Measurements from ENCODE around the gene ZSCAN26.
A peak's percentile ranks its signal among the peaks of the same experiment; 100 is the strongest.
"Not testable (repeated sequence)": the region's sequence is repeated elsewhere in the genome, so short reads cannot be mapped to it uniquely, and the experiment has no call there.

Gene ZSCAN26

DNA sequence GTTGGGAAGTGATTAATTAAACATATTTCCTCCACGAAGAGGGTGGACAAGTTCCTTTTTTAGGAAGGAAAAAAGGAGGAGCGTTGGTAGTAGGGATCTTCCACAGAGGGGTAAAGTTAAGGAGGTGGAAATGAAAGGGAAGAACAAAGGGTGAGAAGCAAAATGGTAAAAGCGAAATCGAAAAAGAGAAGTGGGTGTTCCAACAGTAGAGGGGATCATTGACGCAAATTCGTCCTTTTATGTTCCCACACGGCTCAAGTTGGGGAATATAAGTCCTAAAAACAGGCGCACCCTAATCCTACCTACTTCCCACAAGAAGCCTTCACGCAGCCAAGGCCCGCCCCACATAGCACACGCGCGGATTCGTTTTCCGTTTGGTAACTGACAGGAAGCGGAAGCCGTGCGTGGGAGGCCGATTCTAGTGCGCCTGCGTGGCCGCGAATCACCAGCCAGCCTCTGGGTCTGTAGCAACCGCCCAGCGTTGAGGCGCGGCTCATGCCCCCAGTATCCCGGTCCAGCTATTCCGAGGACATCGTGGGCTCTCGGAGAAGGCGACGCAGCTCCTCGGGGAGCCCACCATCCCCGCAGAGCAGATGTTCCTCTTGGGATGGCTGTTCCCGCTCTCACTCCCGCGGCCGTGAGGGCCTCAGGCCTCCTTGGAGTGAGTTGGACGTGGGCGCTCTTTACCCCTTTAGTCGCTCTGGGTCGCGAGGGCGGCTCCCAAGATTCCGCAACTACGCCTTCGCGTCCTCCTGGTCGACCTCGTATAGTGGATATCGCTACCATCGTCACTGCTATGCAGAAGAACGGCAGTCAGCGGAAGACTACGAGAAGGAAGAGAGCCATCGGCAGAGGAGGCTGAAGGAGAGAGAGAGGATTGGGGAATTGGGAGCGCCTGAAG, 7.8 kb upstream of the ZSCAN26 start, which contains the start of gene NKAPL:
NKAPL (plus strand) TSS at position 421 of the 901 bp plus-strand sequence; CDS start at position 496, 75 bp downstream.
- peak; percentile 49 for DNase-seq

DNA sequence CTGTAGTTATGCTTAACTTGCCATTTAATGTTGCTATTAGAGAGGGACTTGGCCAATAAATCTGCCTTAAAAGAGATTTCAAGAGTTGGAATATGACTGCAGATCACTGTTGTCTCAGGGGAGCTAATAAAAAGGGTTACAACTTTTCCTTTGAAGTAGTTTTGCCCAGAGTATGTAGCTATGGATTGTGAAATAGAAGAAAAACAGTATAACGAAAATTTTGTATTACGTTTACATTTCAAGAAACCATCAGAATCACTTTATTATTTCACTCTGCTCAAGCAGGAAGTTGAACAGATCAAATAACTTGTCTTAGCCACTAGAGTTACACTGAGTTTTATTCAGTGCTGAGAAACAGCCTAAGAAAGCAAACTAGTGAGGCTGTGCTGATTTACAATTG, 3.0 kb upstream of the ZSCAN26 start:
- no peak for DNase-seq

DNA sequence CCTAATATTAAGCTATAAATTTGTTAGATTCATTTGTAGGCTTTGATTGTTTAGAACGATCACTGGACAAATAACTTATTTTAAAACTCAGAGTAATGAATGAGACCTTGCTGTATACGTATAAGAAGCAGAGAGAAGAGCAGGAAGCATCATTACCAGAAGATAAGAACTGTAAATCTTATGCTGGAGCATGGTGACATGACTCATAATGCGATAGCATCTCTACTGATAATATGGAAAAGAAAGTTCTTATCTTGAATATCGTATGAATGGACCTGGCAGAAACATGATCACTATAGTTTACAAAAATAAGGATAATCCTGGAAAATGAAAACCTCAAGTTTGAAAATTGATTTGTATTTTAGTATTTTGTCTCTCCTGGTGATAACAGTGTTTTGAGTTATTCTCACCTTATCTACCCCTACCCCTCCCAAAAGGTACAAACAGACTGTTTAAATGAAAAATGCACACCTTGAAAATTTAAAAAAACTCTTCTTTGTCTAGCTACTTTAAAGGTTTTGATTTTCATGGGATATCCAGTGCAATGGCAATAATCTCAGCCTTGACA, 2.0 kb upstream of the ZSCAN26 start:
- DNase-seq = no peak

DNA sequence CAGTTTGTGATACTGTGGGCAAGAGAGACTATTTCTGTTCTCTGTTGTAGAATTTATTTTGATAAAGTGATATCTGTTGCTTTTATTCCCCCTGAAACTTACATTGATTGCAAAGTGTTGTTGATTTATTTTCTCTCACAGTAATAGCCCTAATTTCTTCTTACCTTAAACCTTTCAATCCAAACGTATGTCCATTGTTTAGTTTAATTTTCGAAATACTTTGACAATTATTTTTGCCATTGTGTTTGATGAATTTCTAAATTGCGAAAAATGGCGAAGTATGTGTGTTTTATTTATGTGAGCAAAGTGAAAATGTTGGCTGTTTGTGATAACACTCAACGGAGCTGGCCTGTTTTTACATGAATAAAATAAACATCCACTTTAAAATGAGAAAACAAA, 381 bp upstream of the ZSCAN26 start:
- no peak for DNase-seq

DNA sequence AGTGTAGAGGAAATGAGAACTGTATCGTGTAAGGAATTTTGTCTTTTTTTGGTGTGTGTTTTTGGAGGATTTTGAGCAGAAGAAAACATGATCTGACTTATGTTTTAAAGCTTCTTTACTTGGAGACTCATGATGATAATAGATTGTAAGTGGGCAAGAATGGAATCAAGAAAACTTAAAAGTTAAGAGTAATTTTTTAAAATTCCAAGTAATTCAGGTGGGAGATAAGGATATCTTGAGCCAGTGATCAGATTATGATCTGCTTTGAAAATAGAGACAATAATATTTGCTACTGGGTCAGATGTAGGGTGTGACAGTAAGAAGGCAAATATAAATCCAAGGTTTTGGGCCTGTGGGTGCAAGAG, 734 bp downstream of the ZSCAN26 start:
- no peak for DNase-seq

DNA sequence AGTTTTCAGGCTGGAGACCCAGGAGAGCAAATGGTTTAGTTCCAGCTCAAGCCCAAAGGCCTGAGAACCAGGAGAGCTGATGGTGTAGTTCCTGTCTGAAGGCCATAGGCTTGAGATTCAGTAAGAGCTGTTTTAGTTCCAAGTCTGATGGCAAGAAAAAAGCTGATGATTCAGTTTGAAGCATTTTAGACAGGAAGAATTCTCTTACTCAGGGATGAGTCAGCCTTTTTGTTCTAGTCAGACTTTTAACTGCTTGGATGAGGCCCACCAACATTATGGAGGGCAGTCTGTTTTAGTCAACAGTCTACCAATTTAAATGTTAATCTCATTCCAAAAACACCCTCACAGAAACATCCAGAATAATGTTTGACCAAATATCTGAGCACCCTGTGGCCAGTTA, 2.5 kb downstream of the ZSCAN26 start:
- peak; percentile 87 for DNase-seq

DNA sequence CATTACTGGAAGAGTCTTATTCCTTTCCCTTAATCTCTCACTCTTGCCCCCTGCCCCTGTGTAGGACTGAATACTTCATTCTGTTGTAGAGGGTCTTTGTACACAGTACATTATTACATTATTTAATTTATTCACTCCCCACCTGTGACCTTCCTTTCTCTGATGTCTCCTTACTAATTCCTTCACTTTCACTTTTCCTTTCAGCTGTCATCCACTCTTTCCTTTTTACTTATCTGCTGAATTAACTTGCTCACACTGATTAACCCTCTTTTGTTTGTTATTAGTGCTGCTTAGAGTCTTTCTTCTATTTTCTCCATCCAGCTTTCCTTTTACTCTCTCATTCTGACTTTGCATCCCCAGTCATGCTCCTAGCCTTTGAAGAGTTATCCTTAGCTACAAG, 7.9 kb downstream of the ZSCAN26 start:
- DNase-seq = no peak

DNA sequence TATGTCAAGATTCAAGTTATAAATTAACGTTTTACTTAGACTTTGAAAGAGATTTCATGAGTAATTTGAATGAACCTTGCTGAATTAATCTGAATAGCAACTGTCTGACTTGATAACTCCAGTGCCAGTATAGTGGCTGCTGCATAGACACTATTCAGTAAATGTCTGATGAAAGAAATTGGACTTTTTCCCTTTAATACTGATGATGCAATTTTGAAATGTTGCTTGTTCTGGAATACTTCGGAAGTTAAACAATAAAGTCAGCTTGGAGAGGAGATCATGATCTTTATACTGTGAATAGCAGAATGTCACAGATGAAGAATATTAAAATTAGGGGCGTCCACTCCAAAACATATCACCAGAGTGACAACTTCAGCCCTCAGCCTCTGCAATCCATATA, 10.8 kb downstream of the ZSCAN26 start:
- DNase-seq = no peak

DNA sequence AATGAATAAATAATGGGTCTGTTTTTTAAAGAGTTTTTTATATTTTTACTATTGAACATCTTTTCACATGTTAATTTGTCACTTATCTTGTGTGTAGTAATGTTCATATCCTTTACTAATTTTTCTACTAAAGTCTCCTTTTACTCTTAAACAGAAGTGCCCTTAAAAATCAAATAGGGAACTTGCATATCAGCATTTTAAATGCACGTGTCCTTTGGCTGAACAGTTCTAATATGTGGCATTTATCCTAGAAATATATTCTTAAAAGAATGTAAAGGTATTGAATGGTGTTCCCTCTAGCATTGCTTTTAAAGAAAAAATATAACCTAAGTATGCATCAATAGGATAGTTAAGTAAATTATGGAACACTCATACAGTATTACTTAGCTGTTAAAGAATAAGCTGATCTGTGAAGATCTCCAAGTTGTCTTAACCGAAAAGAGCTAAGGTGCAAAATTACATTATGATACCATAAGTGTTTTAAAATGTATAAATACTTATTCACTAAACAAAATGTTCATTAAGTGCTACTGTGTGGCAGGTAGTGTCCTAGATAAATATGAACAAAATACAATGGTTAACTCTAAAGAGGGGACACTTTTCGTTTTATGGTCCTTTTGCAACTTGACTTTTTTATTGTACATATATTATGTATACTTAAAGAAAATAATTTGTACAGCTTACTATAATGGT, 13.8 kb downstream of the ZSCAN26 start:
- no peak for DNase-seq

DNA sequence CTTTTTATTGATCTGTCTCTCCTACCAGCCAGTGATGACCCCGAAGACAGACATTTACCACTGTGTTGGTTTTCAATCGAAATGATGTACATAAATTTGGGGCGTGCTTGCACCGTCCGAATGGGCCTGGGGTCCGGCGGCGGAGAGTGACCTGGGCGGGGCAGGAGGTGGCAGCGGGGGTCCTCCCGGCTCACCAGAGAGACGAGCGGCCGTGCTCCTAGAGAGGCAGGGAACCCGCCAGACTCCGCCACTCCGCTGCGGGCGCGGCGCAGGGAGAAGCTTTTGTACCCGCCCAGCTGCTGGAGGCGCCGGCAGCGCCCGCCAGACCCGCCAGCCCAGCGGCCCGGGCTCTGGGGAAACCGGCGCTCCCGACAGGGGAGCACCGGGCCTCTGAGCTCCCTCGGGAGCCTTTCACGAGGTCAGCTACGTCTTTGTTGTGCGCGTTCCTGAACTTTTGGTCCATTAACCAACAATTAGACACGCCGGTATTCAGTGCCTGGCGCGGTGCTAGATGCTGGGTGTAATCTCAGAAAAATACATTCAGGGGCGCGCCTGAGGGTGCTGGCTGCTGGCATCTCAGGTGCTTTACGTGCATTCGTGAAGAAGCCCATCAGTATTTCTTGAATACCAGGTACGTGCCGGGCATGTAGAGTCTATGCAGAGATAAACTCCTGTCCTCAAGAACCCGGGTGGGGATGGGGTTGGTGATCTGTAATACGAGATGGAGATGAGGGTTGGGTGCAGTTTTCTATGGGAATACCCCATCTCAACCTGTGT, 14.5 kb downstream of the ZSCAN26 start, which contains the start of gene PGBD1:
PGBD1 (plus strand) TSS at position 285 of the 777 bp plus-strand sequence. CDS start 2,242 bp downstream, outside the sequence.
- peak; percentile 75 for DNase-seq

DNA sequence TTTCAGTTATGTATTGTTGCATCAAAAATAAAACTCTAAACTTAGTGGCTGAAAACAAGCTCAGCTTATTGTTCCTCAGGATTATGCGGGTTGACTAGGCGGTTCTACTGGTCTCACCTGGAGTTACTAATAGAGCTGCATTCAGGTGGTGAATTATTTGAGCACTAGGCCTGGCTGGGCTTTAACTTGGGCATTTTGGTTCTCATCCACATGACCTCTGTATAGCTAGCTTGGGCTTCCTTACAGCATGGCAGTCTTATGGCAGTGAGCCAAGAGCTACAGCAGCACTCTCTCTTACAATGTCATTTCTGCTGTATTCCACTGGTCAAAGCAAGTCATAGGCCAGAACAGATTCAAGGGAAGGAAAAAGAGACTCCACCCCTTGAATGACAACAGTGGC, 16.0 kb downstream of the ZSCAN26 start:
- DNase-seq = peak; percentile 12

DNA sequence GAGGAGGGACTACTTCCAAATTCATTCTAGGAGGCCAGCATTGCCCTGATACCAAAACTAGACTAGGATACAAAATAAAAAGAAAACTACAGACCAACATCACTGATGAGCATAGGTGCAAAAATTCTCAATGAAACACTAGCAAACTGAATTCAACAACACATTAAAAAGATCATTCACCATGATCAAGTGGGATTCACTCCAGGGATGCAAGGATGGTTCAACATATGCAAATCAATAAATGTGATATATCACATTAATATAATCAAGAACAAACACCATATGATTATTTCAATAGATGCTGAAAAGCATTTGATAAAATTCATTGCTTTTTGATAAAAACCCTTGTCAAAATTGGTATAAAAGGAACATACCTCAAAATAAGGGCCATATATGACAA, 24.6 kb downstream of the ZSCAN26 start:
- no peak for DNase-seq

DNA sequence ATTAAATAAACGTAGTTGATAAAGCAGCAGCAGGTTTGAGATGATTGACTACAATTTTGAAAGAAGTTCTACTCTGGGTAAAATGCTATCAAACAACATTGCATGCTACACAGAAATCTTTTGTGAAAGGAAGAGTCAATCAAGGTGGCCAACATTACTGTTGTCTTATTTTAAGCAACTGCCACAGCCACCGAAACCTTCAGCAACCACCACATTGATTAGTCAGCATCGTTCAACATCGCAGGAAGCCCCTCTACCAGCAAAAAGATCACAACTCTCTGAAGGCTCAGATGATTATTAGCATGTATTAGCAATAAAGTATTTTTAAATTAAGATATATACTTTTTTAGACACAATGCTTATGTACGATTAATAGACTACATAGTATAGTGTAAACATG, 28.4 kb downstream of the ZSCAN26 start:
- no peak for DNase-seq

DNA sequence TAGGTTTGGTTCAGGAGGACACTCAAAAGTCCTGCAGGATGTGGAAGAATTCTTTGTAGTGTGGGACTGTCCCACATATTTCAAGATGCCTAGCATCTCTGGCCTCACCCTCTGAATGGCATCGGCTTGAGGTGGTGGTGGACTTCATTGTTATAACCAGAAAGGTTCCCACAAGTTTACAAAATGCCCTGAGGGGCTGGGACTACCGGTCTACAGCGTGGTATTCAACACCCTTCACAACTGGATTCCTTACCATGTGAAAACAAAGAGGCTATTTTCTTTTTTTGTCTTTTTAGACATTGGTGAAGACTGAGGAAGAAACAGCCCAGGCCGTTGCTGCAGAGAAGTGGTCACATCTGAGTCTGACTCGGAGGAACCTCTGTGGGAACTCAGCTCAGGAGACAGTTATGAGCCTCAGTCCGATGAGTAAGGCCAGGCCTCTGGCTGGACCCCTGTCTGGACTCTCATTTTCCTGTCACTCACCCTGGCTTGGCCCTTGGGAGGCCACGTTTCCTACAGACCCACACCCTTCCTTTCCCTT, 29.6 kb downstream of the ZSCAN26 start:
- DNase-seq = no peak

DNA sequence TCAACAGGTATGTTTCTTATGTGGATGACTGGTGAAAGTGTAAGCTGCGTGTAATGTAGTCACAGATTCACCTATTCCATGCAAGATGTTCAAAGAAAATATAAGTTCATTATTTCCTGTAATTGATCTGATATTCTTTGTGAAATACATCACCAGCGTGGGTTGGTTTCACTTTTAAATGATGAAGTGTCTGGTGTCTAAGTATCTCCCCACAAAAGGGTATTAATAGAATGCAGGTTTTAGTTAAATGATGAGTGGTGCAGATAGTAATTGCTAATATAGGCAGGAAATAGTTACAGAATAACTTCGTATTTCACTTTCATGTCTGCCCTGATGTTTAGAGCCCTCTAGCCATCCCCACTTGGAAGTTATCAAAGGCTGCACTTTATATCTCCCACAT, 36.6 kb downstream of the ZSCAN26 start:
- DNase-seq = no peak

DNA sequence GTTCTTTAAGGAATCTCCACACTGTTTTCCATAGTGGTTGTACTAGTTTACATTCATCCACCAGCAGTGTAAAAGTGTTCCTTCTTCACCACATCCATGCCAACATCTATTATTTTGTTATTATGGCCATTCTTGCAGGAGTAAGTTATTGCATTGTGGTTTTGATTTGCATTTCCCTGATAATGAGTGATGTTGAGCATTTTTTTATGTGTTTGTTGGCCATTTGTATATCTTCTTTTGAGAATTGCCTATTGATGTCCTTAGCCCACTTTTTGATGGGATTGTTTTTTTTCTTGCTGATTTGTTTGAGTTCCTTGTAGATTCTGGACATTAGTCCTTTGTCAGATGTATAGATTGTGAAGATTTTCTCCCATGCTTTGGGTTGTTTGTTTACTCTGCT, 39.4 kb downstream of the ZSCAN26 start:
- DNase-seq = not testable (repeated sequence)

DNA sequence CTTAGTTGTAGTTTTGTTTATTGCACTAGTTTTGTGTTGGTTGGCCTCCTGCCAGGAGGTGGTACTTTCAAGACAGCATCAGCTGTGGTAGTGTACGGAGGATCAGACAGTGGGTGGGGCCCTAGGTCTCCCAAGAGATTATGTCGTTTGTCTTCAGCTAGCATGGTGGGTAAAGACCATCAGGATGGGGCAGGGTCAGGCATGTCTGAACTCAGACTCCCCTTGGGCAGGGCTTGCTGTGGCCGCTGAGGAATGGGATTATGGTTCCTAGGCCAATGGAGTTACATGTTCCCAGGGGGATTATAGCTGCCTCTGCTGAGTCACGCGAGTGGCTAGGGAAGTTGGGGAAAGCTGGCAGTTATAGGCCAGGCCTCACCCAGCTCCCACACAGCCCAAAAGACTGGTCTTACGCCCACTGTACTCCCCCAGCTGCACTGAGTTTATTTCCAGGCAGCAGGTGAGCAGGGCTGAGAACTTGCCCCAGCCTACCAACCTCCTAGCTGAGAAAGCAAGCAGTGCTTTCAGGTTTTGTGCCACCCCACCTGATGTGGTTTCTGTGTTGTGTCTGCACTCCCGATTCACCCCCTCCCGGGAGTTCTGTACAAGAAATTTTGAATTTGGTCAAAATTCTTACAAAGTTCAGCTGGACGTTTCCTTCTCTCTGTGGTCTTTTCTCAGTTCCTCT, 44.3 kb downstream of the ZSCAN26 start:
- DNase-seq = no peak

DNA sequence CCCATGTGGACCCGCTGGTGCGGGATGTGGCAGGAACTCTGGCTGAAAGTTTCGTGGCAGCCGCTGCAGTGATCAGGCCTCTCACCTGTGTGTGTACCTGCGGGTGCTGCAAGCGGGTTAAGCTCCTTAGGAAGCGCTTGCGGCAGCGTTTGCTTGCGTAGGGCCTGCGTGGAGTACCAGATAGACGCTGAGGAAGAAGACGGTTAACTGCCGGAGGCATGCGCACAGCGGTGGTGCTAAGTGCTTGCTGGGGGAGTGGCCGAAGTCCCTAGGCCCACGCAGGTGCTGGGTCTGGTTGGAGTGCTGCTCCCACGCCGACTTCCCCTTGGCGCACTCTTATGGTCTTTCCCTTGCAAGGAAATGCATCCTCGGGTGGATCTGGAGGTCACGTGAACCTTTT, 46.0 kb downstream of the ZSCAN26 start:
- DNase-seq = no peak

DNA sequence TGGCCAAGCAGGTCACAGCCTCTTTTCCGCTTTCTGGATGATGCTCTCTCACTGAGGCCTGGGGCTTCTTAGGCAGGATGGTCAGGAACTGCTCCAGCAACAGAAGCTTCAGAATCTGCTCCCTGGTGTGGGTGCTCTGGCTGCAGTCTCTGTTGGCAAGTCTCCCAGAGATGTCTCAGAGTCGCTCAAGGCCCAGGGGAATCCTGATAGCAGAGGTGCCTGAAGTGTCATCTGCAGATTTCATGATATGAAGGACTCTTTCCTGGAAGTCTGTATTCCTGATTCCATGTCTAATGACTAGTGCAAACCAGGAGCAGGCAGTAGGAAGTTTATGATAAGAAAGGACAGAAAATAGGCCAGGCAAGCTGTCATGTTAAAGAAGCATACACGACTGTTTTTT, 48.7 kb downstream of the ZSCAN26 start:
- peak; percentile 35 for DNase-seq

DNA sequence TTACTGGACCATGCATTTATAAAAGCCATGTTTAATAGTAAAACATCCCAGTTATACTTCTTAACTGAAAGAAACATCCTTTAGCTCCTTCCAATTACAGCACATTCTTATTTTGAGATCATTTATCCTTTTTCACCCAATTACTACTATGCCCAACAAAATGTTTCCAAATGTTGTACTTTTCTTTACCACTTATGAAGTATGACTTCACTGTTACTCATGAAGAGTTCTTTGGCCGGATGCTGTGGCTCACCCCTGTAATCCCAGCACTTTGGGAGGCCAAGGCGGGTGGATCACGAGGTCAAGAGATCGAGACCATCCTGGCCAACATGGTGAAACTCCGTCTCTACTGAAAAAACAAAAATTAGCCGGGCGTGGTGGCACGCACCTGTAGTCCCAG, 50.9 kb downstream of the ZSCAN26 start:
- DNase-seq = not testable (repeated sequence)

DNA sequence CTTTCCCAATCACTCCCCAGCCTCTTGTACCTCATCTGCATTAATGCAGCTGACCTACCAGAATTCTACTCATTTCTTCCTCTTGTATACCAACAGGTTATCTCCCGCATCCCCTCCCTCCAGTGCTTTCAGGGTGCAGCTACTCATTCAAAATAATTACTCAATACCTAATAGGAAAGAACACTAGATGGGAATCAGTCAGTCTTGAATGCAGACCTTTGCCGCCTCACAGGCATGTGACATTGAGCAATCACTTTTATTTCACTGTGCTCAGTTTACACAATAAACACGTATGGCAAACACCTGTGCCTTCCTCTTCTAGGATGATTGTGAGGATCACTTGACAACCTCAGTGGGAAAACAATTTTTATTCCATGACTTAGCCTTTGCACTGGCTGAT, 55.7 kb downstream of the ZSCAN26 start:
- no peak for DNase-seq

DNA sequence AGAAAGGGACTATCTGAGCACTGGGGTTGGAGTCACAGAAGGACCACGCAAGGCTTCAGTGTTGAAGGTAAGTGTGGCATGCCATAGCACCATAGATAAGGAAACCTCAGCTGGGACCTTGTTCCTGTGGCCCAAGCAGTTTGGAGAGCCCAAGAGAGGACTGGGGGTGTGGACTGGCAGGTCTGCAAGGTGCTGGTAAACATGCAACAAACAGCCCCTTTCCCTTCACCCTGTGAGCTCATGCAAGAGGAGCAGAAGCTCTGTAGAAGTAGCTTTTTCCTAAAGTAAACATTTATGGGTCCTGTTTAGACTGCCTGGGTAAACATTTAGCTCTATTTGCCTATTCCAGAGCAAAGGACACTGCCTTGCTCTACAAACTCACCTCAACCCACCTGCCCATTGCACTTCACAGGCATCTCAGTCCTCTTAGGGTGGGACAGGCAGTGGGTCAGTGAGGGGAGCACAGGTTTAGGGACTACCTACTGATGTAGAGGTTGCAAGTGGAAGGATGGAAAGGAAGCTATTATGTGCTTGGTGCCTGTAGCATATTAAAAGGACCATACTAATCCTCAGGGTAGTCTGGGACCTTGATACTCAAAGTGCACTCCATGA, 57.0 kb downstream of the ZSCAN26 start:
- no peak for DNase-seq

All from EL (cell line).